ENCODE results near the gene CBX7. TPM values are rescaled to one million over a fixed set of nuclear protein-coding genes. Genes with fewer than 3 reads are reported as not detected.

The CBX7 gene
- total RNA-seq, 4 donors from 2014 or later = 129 to 251 (median 173) TPM

GRCh38 chr22:39155421-39155820, 2.9 kb upstream of the CBX7 start:
- H3K27me3 ChIP-seq = no peaks in the 10 kb centered on the region
- no peak overlapping the region for H3K4me3 ChIP-seq
- DNase-seq (ENCODE audit: extremely low spot score) = no peak
- no peak overlapping the region for H3K27ac ChIP-seq (replicated peaks in 1 of 4)
- WGBS = 92% methylated on average over 18 of the region's 18 CpGs
- intact Hi-C loops (cut with DNase I) = no loop called here
- H3K4me1 ChIP-seq = peaks cover 14 to 27% (median 25%) of the 10 kb centered on the region in 4 donors
- TF ChIP-seq CTCF (IDR thresholded peaks at IDR 0.05) (no peak), EP300 (IDR thresholded peaks at IDR 0.05) (no peak), POLR2A (IDR thresholded peaks at IDR 0.05; ENCODE audit: low read depth) (no peak)
- H3K9me3 ChIP-seq = no peaks in the 10 kb centered on the region
- H3K36me3 ChIP-seq = no peaks in the 10 kb centered on the region

GRCh38 chr22:39153220-39153717, 789 bp upstream of the CBX7 start:
- Histone ChIP-seq H3K27me3 (no peaks in the 10 kb centered on the region), H3K4me3 (peak overlapping the region; percentile 84 to 98 (median 96)), H3K9me3 (no peaks in the 10 kb centered on the region), H3K27ac (replicated peaks in 1 of 4) (peak overlapping the region; percentile 94 to 99 (median 98)), H3K4me1 (peaks cover 35 to 48% (median 46%) of the 10 kb centered on the region in 4 donors), H3K36me3 (peaks cover 0 to 15% (median 10%) of the 10 kb centered on the region in 4 donors)
- TF ChIP-seq POLR2AphosphoS5 (IDR thresholded peaks at IDR 0.05) (no peak), CTCF (IDR thresholded peaks at IDR 0.05) (no peak), POLR2A (IDR thresholded peaks at IDR 0.05; ENCODE audit: low read depth) (no peak), EP300 (IDR thresholded peaks at IDR 0.05) (no peak)
- WGBS = 4% methylated on average over 40 of the region's 43 CpGs
- intact Hi-C loops (cut with DNase I) = loop anchor here (5.0 kb wide), 1 partner anchor 164 kb away; the partner anchor contains the start of gene RPL3
- no peak for DNase-seq (ENCODE audit: extremely low spot score)

- H3K4me3 ChIP-seq = peak overlapping the region; percentile 84 to 98 (median 96)
- peaks cover 43 to 60% (median 58%) of the 10 kb centered on the region in 4 donors for H3K4me1 ChIP-seq
- peak overlapping the region; percentile 97 to 99 (median 98) for H3K27ac ChIP-seq (replicated peaks in 1 of 4)
- WGBS = 11% methylated on average over 20 of the region's 44 CpGs
- DNase-seq (ENCODE audit: extremely low spot score) = no peak
- no peaks in the 10 kb centered on the region for H3K9me3 ChIP-seq
- no peaks in the 10 kb centered on the region for H3K27me3 ChIP-seq
- H3K36me3 ChIP-seq = peaks cover 0 to 24% (median 11%) of the 10 kb centered on the region in 4 donors
- no peak for TF ChIP-seq POLR2AphosphoS5 (IDR thresholded peaks at IDR 0.05)
- no peak for TF ChIP-seq CTCF (IDR thresholded peaks at IDR 0.05)
- no peak for TF ChIP-seq POLR2A (IDR thresholded peaks at IDR 0.05; ENCODE audit: low read depth)
- intact Hi-C loops (cut with DNase I) = loop anchor here (5.0 kb wide), 1 partner anchor 165 kb away; the partner anchor contains the start of gene RPL3
Measured at GRCh38 chr22:39152024-39152510, 413 bp downstream of the CBX7 start.

GRCh38 chr22:39151329-39151975, 1.0 kb downstream of the CBX7 start:
- no peak for DNase-seq (ENCODE audit: extremely low spot score)
- no peaks in the 10 kb centered on the region for H3K27me3 ChIP-seq
- H3K9me3 ChIP-seq = no peaks in the 10 kb centered on the region
- H3K4me3 ChIP-seq = peak overlapping the region; percentile 84 to 98 (median 96)
- peak overlapping the region; percentile 97 to 99 (median 98) for H3K27ac ChIP-seq (replicated peaks in 1 of 4)
- peaks cover 48 to 66% (median 64%) of the 10 kb centered on the region in 4 donors for H3K4me1 ChIP-seq
- peak in 1 of 2 donors; percentile 54 for TF ChIP-seq POLR2AphosphoS5 (IDR thresholded peaks at IDR 0.05)
- TF ChIP-seq POLR2A (IDR thresholded peaks at IDR 0.05; ENCODE audit: low read depth) = no peak
- no peak for TF ChIP-seq EP300 (IDR thresholded peaks at IDR 0.05)
- TF ChIP-seq CTCF (IDR thresholded peaks at IDR 0.05) = no peak
- 36% methylated on average over 12 of the region's 16 CpGs for WGBS
- intact Hi-C loops (cut with DNase I) = loop anchor here (5.0 kb wide), 1 partner anchor 166 kb away; the partner anchor contains the start of gene RPL3
- H3K36me3 ChIP-seq = peaks cover 0 to 24% (median 11%) of the 10 kb centered on the region in 4 donors
